GM21723 (cell line): Measurements from ENCODE around the gene CTNNA3.
A peak's percentile ranks its signal among the peaks of the same experiment; 100 is the strongest.
"Not testable (repeated sequence)": the region's sequence is repeated elsewhere in the genome, so short reads cannot be mapped to it uniquely, and the experiment has no call there.

Experiments
- ATAC-seq: cut with Tn5 transposase; IDR thresholded peaks from one replicate; pipeline ENCODE4 v1.9.1; 2021; ENCODE audit warnings: mild to moderate bottlenecking, moderate library complexity; ENCODE audit not compliant: unreplicated experiment

Gene CTNNA3

DNA sequence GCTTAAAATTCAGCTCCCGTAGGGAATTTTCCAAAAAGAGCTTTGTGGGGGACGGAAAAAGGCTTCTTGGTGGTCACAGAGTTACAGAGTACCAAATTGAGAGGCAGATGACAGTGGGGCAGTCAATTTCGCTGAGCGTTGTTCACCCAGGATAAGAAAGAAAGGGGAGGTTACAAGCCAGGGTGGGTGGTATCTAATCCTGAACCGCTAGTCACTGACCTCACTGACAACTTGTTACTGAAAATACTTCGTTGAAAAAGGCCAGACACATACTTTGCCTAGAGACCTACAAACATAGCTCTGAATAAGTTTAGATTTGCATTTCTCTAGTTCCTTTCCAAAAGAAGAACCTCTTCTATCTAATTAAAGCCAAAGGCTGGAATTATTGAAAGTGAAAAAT lies at the start of gene CTNNA3:
CTNNA3 (minus strand) TSS at position 167 of the 400 bp plus-strand sequence.
- ATAC-seq = peak; percentile 80

DNA sequence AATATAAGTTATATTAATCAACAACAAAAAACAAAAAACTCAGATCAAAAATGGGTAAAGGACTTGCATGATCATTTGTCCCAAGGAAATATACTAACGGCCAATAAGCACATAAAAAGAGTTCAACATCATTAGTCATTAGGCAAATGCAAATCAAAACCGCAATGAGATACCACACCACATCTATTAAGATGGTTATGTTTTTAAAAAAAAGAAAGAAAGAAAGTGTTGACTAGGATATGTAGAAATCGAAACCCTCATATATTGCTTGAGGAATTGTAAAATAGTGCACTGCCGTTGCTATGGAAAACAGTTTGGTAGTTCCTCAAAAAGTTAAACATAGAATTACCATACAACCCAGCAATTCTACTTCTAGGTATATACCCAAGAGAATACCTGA lies 39.4 kb upstream of the CTNNA3 start:
- ATAC-seq = no peak

DNA sequence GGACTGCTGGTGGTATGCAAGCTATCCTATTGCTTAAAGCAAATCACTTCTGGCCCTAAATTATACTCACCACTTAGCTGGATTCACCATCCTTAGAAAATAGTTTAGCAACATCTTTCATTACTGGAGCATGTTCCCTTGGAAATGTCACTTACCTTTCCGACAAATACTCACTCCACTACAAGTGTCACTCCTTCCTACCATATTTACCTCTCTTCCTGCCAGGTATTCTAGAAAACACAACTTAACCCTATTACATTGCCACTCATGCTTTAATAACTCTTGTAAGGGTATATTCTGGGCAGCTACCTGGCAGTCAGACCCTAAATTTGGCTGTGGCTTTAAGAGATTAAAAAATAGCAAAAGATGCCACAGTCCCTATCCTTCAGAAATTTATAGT lies 37.5 kb upstream of the CTNNA3 start:
- ATAC-seq = no peak

DNA sequence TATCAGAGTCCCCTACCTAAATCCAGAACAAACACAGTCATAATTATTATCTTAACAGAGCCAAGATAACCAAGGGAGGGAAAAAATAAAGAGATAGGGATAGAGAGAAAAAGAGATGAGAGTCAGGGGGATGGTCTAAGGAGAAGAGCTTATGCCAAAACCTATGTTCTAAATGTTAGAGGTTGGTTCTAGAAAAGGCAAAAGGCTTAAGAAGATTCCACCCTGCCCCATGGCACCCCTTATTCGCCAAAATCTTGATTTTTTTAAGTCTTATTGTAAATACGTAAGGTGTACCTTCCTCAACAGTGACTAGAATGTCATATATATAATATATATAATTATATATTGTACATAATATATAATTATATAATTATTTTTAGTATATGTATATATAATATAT lies 29.6 kb upstream of the CTNNA3 start:
- no peak for ATAC-seq

DNA sequence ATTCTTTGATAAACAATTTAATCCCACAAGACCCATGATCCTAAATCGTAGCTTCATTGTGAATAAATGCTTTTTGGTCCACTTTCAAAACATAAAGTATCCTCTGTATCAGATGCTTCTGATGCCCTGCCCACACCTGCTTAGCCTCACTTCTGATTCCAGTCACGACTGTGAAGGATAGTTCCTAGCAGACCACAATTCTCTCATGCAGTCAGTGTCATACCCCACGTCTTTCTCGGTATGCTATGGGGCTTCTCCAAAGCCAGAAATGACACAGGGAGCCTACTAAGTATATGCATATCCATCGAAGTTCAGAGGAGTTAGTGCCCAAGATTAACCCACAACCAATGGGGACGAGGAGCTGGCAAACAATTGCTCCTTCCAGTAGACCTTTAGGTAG lies 27.6 kb upstream of the CTNNA3 start:
- no peak for ATAC-seq

DNA sequence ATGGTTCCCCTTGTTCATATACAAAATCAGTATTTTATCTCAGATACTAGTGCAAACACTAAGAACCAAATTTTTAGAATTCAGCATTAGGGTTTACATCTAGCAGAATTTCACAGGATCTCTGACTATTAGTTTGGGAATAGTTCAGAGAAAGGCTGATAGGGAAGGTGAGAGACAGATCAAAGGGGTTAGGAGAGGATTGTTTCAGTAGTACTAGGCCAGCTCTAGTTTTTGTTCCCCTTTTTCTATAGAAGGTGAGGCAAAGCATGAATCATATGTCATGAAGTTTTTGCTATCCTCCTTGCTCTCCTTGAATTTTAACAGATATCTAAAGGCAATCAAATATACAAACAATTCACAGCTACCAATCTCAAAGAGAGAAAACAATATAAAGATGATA lies 26.1 kb upstream of the CTNNA3 start:
- peak; percentile 85 for ATAC-seq

DNA sequence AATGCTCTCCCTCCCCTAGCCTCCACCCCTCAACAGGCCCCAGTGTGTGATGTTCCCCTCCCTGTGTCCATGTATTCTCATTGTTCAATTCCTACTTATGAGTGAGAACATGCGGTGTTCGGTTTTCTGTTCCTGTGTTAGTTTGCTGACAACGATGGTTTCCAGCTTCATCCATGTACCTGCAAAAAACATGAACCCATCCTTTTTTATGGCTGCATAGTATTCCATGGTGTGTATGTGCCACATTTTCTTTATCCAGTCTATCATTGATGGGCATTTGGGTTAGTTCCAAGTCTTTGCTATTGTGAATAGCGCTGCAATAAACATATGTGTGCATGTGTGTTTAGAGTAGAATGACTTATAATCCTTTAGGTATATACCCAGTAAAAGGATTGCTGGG lies 20.5 kb upstream of the CTNNA3 start:
- ATAC-seq = not testable (repeated sequence)

DNA sequence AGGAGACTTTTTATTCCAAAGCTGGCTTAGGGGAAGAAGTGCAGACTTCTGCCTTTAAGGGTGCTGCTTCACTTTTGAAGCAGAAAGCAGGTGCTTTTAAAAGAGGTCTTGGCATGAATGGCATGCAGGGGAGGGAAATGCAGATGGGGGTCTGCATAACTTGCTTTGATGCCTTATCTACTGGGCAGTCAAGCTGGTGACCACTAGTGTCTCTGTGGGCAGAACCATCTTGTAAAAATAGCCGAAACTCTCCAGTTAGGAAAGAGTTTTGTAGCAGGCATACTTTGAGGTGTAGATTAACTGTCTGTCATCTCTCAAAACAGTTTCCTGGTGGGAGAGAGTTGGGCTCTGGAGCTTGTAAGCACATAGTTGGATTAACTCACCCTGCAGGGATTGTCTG lies 9.9 kb upstream of the CTNNA3 start:
- no peak for ATAC-seq

DNA sequence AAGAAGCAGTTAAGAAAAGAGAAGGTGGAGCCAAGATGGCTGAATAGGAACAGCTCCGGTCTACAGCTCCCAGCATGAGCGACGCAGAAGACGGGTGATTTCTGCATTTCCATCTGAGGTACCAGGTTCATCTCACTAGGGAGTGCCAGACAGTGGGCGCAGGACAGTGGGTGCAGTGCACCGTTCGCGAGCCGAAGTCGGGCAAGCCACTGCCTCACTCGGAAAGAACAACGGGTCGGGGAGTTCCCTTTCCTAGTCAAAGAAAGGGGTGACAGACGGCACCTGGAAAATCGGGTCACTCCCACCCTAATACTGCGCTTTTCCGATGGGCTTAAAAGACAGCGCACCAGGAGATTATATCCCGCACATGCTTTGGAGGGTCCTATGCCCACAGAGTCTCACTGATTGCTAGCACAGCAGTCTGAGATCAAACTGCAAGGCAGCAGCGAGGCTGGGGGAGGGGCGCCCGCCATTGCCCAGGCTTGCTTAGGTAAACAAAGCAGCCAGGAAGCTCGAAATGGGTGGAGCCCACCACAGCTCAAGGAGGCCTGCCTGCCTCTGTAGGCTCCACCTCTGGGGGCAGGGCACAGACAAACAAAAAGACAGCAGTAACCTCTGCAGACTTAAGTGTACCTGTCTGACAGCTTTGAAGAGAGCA lies 3.7 kb upstream of the CTNNA3 start:
- ATAC-seq = not testable (repeated sequence)

DNA sequence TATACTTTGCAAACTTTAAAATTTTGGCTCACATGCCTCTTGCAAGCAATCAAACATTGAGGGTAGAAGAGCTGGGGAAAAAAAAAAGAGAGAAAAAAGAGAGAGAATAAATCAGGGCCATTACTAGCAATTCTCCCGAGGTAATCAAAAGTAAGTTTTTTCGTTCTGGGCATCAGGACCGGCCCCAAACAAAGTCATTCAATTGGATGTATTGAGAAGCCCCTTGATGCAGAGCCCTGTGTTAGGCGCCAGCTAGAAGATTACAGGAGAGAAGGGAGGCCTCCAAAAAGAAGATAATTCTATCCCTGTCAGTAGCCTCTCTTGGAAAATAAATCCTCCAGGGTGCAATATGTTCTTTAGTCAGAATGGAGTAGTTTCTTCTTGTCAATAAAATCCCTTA lies 2.2 kb upstream of the CTNNA3 start:
- no peak for ATAC-seq

DNA sequence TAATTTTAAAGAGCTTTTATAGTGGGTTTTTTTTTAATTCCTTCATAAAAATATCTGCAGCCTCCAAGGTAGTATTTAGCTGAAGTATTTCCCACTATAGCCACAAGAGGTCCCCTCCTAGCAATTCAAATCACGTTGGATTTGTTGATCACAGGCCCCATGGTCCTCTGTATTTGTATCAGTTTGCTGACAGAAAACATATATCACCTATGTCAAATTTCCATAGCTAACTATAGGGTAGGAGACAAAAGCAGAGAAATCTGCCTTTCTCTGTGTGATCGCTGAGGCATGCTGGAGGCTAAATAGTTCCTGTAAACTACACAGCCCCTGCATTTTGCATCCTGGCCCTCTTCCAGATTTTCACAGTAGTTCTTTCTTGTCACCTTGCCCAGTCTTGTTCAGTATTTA lies 1.7 kb upstream of the CTNNA3 start:
- peak; percentile 86 for ATAC-seq

DNA sequence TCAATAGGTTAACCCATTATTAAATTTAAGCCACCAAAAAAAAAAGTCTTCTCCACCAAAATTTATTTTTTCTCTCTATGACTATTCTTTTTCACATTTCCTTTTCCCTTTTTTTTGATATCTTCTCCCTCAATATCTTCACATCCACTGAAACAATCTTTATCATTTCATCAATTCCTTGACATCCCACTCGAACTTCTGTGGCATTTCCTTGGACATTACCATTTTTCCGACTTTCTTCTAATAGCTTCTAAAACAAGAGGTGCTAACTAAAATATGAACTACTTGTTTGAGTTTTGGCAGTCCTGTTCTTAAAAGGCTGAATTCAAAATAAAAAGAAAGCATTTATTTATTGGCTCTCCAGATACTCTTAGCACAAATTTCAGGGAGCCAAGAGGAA lies 684 bp upstream of the CTNNA3 start:
- no peak for ATAC-seq

DNA sequence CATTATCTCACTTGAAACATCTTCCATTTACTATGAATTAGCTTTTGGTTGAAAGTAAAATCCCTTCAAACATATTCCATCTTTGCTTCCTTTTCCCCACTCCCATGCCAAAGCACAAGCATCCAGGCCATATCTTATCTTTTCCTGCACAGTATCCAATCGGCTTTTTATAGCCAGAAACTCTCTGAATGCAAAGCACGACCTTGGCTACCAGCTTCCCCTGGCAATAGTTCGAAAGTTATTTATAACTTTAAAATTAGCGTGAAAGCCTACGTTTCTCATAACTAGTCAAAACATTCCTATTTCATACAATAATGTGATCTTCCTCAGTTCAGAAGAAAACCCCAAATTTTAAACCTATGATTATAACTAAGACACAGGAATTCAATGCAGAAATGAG lies 440 bp downstream of the CTNNA3 start:
- no peak for ATAC-seq

DNA sequence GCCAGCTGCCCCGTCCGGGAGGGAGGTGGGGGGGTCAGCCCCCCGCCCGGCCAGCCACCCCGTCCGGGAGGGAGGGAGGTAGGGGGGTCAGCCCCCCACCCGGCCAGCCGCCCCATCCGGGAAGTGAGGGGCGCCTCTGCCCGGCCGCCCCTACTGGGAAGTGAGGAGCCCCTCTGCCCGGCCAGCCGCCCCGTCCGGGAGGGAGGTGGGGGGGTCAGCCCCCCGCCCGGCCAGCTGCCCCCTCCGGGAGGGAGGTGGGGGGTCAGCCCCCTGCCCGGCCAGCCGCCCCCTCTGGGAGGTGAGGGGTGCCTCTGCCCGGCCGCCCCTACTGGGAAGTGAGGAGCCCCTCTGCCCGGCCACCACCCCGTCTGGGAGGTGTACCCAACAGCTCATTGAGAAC lies 4.1 kb downstream of the CTNNA3 start:
- ATAC-seq = not testable (repeated sequence)

DNA sequence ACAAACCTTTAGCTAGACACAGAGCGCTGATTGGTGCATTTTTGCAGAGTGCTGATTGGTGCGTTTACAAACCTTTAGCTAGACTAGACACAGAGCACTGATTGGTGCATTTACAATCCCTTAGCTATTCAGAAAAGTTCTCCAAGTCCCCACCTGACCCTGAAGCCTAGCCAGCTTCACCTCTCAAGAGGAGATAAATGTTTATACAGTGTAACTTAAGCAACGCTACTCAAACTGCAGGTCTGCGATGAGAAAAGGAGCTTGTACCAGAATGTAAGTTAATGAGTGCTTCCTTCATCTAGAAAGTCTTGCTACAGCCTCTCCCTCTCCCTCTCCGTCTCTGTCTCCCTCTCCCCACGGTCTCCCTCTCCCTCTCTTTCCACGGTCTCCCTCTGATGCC lies 5.5 kb downstream of the CTNNA3 start:
- not testable (repeated sequence) for ATAC-seq

DNA sequence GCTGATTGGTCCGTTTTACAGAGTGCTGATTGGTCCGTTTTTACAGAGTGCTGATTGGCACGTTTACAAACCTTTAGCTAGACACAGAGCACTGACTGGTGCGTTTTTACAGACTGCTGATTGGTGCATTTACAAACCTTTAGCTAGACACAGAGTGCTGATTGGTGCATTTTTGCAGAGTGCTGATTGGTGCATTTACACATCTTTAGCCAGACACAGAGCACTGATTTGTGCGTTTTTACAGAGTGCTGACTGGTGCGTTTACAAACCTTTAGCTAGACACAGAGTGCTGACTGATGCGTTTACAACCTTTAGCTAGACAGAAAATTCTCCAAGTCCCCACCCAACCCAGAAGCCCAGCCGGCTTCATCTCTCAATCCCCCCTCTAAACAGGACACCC lies 11.9 kb downstream of the CTNNA3 start:
- ATAC-seq = not testable (repeated sequence)

DNA sequence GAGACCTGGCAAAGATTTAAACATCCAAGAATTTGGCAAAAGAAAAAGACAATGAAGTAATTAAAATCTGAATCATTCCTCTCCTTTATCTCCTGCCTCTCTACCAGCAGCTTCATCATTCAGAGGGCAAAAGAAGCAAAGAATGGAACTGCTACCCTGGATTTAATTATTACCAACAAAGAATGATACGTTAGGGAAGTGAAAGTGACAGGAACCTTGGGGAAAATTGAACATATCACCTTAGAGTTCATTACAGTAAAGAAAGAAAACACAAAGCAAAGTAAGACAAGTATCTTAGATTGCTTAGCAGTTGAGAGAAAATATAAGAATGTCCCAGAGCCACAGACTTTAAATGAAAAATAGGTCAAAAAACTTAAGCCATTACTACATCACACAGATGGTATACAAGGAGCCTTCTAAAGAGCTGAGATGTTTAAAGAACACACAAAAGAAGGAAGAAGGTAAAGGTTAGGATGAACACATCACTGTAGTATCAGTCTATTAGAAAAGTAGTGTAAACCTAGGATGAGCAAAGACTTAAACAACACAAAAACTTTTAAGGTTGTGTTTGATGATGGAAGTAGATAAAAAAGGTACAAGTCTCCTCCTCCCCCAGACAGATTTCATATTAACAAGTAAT lies 17.5 kb downstream of the CTNNA3 start:
- no peak for ATAC-seq

DNA sequence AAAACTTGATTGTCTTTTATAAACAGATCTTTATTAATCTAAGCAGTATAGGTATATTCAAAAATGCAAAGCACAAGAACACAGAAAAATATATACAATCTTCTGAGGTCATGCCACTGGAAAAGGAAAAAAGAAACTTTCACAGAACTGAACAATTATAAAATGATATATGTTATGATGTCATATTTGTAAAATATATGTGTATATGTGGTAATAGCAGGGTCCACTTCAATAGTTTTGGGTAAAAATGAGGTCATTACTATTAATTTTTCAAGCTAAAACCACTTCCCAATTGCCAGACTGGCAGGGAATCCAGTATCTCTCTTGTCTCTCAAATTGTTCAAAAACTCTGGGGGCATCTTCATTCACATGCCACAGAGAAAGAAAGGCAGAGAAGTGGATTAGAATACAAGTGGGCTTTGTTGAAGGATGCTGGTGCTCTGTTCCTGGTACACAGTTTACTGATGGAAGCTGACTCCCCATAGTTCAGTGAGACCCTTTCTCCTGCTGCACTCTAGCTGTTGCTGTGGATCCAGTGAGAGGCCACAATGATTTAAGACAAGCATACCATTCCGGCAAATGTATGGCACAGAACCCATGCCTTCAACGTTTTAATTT lies 19.7 kb downstream of the CTNNA3 start:
- no peak for ATAC-seq

DNA sequence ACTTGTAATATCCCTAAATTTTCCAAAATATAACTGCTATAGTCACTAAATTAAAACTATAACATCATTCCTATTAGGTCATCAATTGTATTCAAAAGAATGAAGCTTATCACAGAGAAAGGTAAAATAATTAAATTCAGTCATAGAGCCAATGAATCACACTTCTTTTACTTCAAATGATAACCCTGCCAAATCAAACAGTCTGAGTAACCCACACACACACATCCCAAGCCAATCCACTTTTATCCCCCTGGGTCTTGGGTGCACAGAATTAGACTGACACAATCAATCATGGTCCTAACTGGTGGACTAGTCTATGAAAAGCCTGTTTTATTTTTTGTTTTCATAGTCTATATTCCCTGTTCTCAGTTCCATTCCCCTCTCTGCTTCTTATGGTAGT lies 25.6 kb downstream of the CTNNA3 start:
- ATAC-seq = no peak

DNA sequence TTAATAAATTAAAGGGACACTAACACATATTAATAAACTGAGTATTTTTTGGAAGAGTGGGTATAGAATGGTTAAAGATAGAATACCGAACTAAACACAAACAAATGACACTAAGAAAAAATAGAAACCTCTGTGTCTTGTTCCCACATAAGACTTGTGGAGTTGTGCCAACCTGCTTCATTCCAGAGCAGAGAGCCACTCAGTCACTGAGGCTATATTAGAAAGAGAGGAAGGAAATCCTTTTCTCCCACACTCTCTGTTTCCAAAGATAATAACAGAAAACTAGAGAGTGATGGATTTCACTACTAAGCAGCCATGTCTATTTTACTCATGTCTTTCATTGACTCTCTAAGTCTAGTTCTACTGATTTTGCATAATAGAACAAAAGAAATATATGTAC lies 26.0 kb downstream of the CTNNA3 start:
- no peak for ATAC-seq

DNA sequence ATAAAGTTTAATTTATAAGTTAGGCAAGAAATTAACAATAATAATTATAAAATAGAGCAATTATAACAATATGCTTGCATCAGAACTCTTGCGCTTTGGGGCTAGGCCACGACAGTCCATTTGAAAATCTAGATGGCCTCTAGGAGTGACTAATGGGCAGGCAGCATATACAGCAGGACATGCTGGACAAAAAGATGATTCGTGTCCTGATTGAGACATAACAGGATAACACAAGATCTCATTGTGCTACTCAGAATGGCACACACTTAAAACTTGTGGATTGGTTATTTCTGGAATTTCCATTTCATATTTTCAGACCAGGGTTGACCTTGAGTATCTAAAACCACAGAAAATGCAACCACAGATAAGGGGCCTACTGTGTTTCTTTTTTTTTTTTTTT lies 27.5 kb downstream of the CTNNA3 start:
- ATAC-seq = no peak

DNA sequence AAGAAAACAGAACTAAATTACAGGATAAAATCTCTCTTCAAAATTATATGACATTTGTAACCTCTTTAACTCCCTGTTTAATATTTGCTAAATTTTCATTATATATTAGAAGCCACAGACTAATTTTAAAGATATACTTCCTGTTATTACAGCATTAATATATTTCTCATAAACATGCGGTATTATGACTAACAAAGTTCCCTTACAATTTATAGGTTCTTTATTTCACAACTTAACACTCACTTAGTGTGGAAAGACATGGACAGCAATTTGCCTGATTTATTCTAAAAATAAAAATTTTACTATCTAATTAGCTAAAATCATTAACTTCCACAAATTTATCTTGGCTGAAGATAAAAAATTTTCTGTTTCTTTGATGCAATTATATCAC lies 29.0 kb downstream of the CTNNA3 start:
- ATAC-seq = no peak
